Mesendoderm (in vitro differentiated cells): ENCODE data around the gene GNG2.
A peak's percentile ranks its signal among the peaks of the same experiment; 100 is the strongest.

Experiments
- DNase-seq: peaks from one replicate; pipeline ENCODE4 v3.0.0; 2013
- H2AK5ac ChIP-seq: 2 replicates; pipeline ENCODE4 v1.6.1; 2013; ENCODE audit warnings: low read length, inconsistent platforms
- H2BK120ac ChIP-seq: 2 replicates; pipeline ENCODE4 v1.6.1; 2013; ENCODE audit warnings: low read depth, mild to moderate bottlenecking, low read length, moderate library complexity, mixed read lengths
- H2BK15ac ChIP-seq: replicated peaks from 2 replicates; pipeline ENCODE4 v1.6.1; 2013; ENCODE audit warnings: low read depth, mild to moderate bottlenecking, moderate library complexity
- H2BK5ac ChIP-seq: 2 replicates; pipeline ENCODE4 v1.6.1; 2013; ENCODE audit warnings: low read length, inconsistent platforms
- H3K18ac ChIP-seq: 2 replicates; pipeline ENCODE4 v1.6.1; 2013; ENCODE audit warnings: mild to moderate bottlenecking, low read length, mixed read lengths
- H3K23ac ChIP-seq: one replicate; pipeline ENCODE4 v1.6.1; 2013; ENCODE audit warnings: low read length
- H3K27ac ChIP-seq: 2 replicates; pipeline ENCODE4 v1.5.1; 2013; ENCODE audit warnings: low read depth, mild to moderate bottlenecking, inconsistent platforms, low read length, moderate library complexity
- H3K27me3 ChIP-seq: 2 replicates; pipeline ENCODE4 v1.6.1; 2013; ENCODE audit warnings: low read length, control low read depth, mild to moderate bottlenecking, inconsistent platforms; ENCODE audit not compliant: insufficient read depth, poor library complexity
- H3K36me3 ChIP-seq: 2 replicates; pipeline ENCODE4 v1.6.1; 2013; ENCODE audit warnings: low read length, inconsistent platforms; ENCODE audit not compliant: control insufficient read depth, insufficient read depth
- H3K4ac ChIP-seq: one replicate; pipeline ENCODE4 v1.6.1; 2013; ENCODE audit warnings: low read depth, mild to moderate bottlenecking, low read length, moderate library complexity
- H3K4me1 ChIP-seq: 2 replicates; pipeline ENCODE4 v1.6.1; 2013; ENCODE audit warnings: low read depth, low read length, inconsistent platforms; ENCODE audit not compliant: control insufficient read depth
- H3K4me2 ChIP-seq: 2 replicates; pipeline ENCODE4 v1.6.1; 2013; ENCODE audit warnings: low read length
- H3K4me3 ChIP-seq: 2 replicates; pipeline ENCODE4 v1.5.1; 2013; ENCODE audit warnings: mild to moderate bottlenecking, low read length
- H3K56ac ChIP-seq: one replicate; pipeline ENCODE4 v1.6.1; 2013; ENCODE audit warnings: low read length
- H3K79me1 ChIP-seq: 2 replicates; pipeline ENCODE4 v1.6.1; 2013; ENCODE audit warnings: low read length, inconsistent platforms
- H3K79me2 ChIP-seq: 2 replicates; pipeline ENCODE4 v1.6.1; 2013; ENCODE audit warnings: mild to moderate bottlenecking, low read length; ENCODE audit not compliant: control insufficient read depth, insufficient read depth
- H3K9ac ChIP-seq: 2 replicates; pipeline ENCODE4 v1.6.1; 2013; ENCODE audit warnings: low read length, inconsistent platforms
- H4K5ac ChIP-seq: one replicate; pipeline ENCODE4 v1.6.1; 2013; ENCODE audit warnings: low read length
- H4K8ac ChIP-seq: one replicate; pipeline ENCODE4 v1.6.1; 2013; ENCODE audit warnings: low read depth, mild to moderate bottlenecking, control low read depth, low read length, moderate library complexity
- WGBS: extraction: QIAGEN DNeasy Blood & Tissue Kit; methylation state at CpG from one replicate; pipeline ENCODE4 v1.1.7; 2013; ENCODE audit warnings: low lambda C conversion rate, missing lambda C conversion rate; ENCODE audit not compliant: insufficient coverage; ENCODE audit errors: extremely low coverage; 5-methylcytosine and 5-hydroxymethylcytosine counted together

Gene GNG2

DNA sequence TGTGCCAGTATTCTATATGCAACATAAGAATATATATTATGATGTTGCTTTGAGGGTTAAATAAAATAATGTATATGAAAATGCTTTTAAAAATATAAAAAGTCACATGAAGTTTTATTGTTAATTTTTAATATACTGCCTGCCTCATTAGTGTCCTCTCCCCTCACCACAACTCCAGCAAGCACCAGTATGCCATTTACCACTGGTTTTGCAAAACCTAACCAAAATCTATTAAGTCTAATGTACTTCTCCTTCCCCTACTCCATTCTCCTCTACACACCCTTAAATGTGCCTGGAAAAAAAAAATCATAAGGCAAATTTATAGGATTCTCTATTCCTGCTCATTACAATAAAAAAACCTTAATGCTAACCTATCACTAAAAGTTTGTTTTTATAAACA, 24.0 kb upstream of the GNG2 start:
- H3K79me1 ChIP-seq = no peaks in the 10 kb centered on the region
- H3K4me3 ChIP-seq = no peak overlapping the region
- no peak overlapping the region for H3K18ac ChIP-seq
- H3K4me1 ChIP-seq = no peaks in the 10 kb centered on the region
- H2BK120ac ChIP-seq = no peak overlapping the region
- H2BK15ac ChIP-seq = no peak overlapping the region
- H3K27me3 ChIP-seq = no peaks in the 10 kb centered on the region
- no peak overlapping the region for H3K9ac ChIP-seq
- H3K56ac ChIP-seq = no peak overlapping the region
- H3K79me2 ChIP-seq = no peaks in the 10 kb centered on the region
- H3K23ac ChIP-seq = no peak overlapping the region
- H4K8ac ChIP-seq = no peak overlapping the region
- no peaks in the 10 kb centered on the region for H3K36me3 ChIP-seq
- no peak for DNase-seq
- no peak overlapping the region for H4K5ac ChIP-seq
- H2BK5ac ChIP-seq = no peak overlapping the region
- no peak overlapping the region for H3K4ac ChIP-seq
- no peak overlapping the region for H3K27ac ChIP-seq
- H2AK5ac ChIP-seq = no peak overlapping the region
- H3K4me2 ChIP-seq = no peak overlapping the region

DNA sequence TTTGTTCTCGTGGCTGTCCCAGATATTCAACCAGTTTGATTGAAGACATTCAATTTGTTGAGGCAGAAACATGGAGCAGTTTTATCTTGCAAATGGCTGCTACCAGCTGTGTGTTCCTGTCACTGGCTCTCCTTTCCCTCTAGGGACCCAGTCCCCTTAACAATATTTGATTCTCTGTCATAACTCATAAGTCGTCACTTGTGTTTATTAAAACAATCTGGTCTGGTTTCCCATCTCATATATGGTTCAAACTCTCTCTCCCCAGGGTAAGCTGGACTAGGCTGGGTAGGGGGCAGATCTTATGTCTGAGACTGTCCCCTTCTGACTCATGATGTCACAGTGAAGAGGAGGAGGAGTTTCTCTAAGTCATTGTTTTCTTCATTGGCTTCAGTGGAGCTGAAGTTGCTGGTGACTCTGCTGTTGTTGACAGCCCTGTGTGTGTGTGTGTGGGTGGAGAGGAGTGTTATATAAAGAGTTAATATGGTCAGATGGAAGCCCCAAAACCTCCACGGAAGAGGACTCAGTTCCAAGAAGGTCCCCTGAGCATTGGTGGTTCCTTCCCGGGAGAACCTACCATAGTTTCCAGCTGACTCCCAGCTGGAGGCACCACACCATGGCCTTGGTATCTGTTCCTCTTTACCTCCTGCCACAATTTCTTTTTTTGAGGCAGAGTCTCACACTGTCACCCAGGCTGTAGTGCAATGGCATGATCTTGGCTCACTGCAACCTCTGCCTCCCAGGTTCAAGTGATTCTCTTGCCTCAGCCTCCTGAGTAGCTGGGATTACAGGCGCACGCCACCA, 16.1 kb upstream of the GNG2 start:
- no peak overlapping the region for H2BK120ac ChIP-seq
- H3K79me2 ChIP-seq = no peaks in the 10 kb centered on the region
- no peak overlapping the region for H4K8ac ChIP-seq
- no peak overlapping the region for H3K27ac ChIP-seq
- H3K9ac ChIP-seq = no peak overlapping the region
- no peak overlapping the region for H3K18ac ChIP-seq
- H3K27me3 ChIP-seq = no peaks in the 10 kb centered on the region
- H2AK5ac ChIP-seq = no peak overlapping the region
- H3K36me3 ChIP-seq = no peaks in the 10 kb centered on the region
- no peaks in the 10 kb centered on the region for H3K79me1 ChIP-seq
- no peak for DNase-seq
- no CpG with 5 or more reads among the region's 6 CpGs for WGBS
- H2BK5ac ChIP-seq = no peak overlapping the region
- no peak overlapping the region for H3K4me2 ChIP-seq
- H3K23ac ChIP-seq = no peak overlapping the region
- H3K4me1 ChIP-seq = no peaks in the 10 kb centered on the region
- no peak overlapping the region for H3K4ac ChIP-seq
- no peak overlapping the region for H2BK15ac ChIP-seq
- no peak overlapping the region for H3K56ac ChIP-seq
- no peak overlapping the region for H4K5ac ChIP-seq
- no peak overlapping the region for H3K4me3 ChIP-seq

DNA sequence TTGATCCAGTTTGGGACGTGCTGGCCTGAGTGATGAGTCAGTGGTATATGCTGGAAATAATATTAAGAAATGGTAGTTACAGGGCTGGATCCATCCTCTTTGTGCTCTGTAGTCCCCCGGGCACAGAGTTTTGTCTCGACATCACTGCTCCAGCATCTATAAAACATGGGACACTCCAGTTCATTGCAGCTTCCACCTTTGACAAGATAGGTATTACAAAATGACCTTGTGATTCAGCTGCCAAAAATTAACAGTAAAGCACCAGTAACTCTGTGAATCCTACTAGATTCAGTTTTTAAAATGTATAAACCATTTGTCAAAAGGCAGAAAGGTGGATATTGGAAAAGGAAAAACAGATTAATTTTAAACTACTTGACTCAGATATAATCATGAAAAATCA, 14.6 kb upstream of the GNG2 start:
- H3K56ac ChIP-seq = no peak overlapping the region
- no peaks in the 10 kb centered on the region for H3K79me2 ChIP-seq
- no peak overlapping the region for H3K27ac ChIP-seq
- H2AK5ac ChIP-seq = no peak overlapping the region
- H3K18ac ChIP-seq = no peak overlapping the region
- no peak overlapping the region for H3K9ac ChIP-seq
- no peaks in the 10 kb centered on the region for H3K4me1 ChIP-seq
- H2BK15ac ChIP-seq = no peak overlapping the region
- no peak overlapping the region for H3K4ac ChIP-seq
- no peak overlapping the region for H2BK120ac ChIP-seq
- no peak overlapping the region for H4K8ac ChIP-seq
- DNase-seq = no peak
- H3K27me3 ChIP-seq = no peaks in the 10 kb centered on the region
- H3K4me3 ChIP-seq = no peak overlapping the region
- H3K4me2 ChIP-seq = no peak overlapping the region
- H2BK5ac ChIP-seq = no peak overlapping the region
- H4K5ac ChIP-seq = no peak overlapping the region
- H3K36me3 ChIP-seq = no peaks in the 10 kb centered on the region
- WGBS = no CpG with 5 or more reads among the region's 3 CpGs
- no peaks in the 10 kb centered on the region for H3K79me1 ChIP-seq
- no peak overlapping the region for H3K23ac ChIP-seq

GRCh38 chr14:51846631-51847488, 13.6 kb upstream of the GNG2 start:
- DNase-seq = peak; percentile 89
- no peak overlapping the region for H2AK5ac ChIP-seq
- peak overlapping the region; percentile 9 for H3K4me2 ChIP-seq
- H2BK5ac ChIP-seq = no peak overlapping the region
- H4K8ac ChIP-seq = no peak overlapping the region
- H3K23ac ChIP-seq = no peak overlapping the region
- H2BK120ac ChIP-seq = no peak overlapping the region
- no CpG with 5 or more reads among the region's 16 CpGs for WGBS
- H3K79me1 ChIP-seq = no peaks in the 10 kb centered on the region
- H3K4ac ChIP-seq = no peak overlapping the region
- H3K9ac ChIP-seq = no peak overlapping the region
- H3K18ac ChIP-seq = no peak overlapping the region
- H4K5ac ChIP-seq = no peak overlapping the region
- no peaks in the 10 kb centered on the region for H3K36me3 ChIP-seq
- no peaks in the 10 kb centered on the region for H3K79me2 ChIP-seq
- H3K4me1 ChIP-seq = no peaks in the 10 kb centered on the region
- H3K4me3 ChIP-seq = no peak overlapping the region
- H2BK15ac ChIP-seq = no peak overlapping the region
- peak overlapping the region; percentile 52 for H3K56ac ChIP-seq
- H3K27ac ChIP-seq = no peak overlapping the region
- no peaks in the 10 kb centered on the region for H3K27me3 ChIP-seq

DNA sequence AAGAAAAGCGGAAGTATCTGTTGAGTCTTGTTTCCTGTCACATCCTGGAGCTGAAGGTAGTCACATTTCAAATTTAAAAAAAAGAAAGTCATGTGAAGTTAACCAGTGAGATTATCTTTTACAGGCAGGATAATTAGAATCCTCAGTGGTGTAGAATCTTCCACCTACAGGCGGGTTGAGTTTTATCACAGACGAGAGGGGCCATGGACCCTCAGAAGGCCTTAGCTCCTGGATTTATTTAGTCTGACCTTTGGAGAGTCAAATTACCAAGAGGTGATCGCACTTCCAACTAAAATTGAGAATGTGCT, 13.0 kb upstream of the GNG2 start:
- Histone ChIP-seq H3K27me3 (no peaks in the 10 kb centered on the region), H3K23ac (no peak overlapping the region), H3K79me2 (no peaks in the 10 kb centered on the region), H4K8ac (no peak overlapping the region), H2BK5ac (no peak overlapping the region), H2AK5ac (no peak overlapping the region), H3K36me3 (no peaks in the 10 kb centered on the region), H3K79me1 (no peaks in the 10 kb centered on the region), H2BK15ac (no peak overlapping the region), H3K4me3 (no peak overlapping the region), H3K56ac (no peak overlapping the region), H3K18ac (no peak overlapping the region), H3K4me1 (no peaks in the 10 kb centered on the region), H3K4ac (no peak overlapping the region), H3K4me2 (no peak overlapping the region), H3K27ac (no peak overlapping the region), H4K5ac (no peak overlapping the region), H2BK120ac (no peak overlapping the region), H3K9ac (no peak overlapping the region)
- no peak for DNase-seq
- WGBS = no CpG with 5 or more reads among the region's 4 CpGs
